HG03442 (cell line): ENCODE data around the gene METTL15.
"Not testable (repeated sequence)": the region's sequence is repeated elsewhere in the genome, so short reads cannot be mapped to it uniquely, and the experiment has no call there.

ENCODE experiments used
- ATAC-seq: cut with Tn5 transposase; IDR thresholded peaks from one replicate; pipeline ENCODE4 v1.9.1; 2021; ENCODE audit warnings: mild to moderate bottlenecking, moderate library complexity; ENCODE audit not compliant: unreplicated experiment

The METTL15 gene

GRCh38 chr11:28176351-28176750 is 68.2 kb downstream of the METTL15 start:
- ATAC-seq, result no peak

- ATAC-seq, result no peak
These were observed 87.3 kb downstream of the METTL15 start for GRCh38 chr11:28195449-28195848.

GRCh38 chr11:28209906-28210305 is 101.7 kb downstream of the METTL15 start:
- no peak for ATAC-seq

GRCh38 chr11:28222063-28222462 is 113.9 kb downstream of the METTL15 start:
- not testable (repeated sequence) for ATAC-seq

- ATAC-seq, result peak; percentile 58
These were observed 115.4 kb downstream of the METTL15 start for GRCh38 chr11:28223577-28223976.

- ATAC-seq, result no peak
These were observed 115.8 kb downstream of the METTL15 start for GRCh38 chr11:28223994-28224393.

- ATAC-seq, result no peak
These were observed 119.3 kb downstream of the METTL15 start for GRCh38 chr11:28227460-28227859.

GRCh38 chr11:28228196-28228895 is 120.2 kb downstream of the METTL15 start:
- ATAC-seq, result no peak

- ATAC-seq, result no peak
These were observed 123.3 kb downstream of the METTL15 start for GRCh38 chr11:28231475-28231874.

GRCh38 chr11:28232649-28233048 is 124.5 kb downstream of the METTL15 start:
- no peak for ATAC-seq

GRCh38 chr11:28241760-28242159 is 133.6 kb downstream of the METTL15 start:
- no peak for ATAC-seq

GRCh38 chr11:28242596-28242995 is 134.4 kb downstream of the METTL15 start:
- no peak for ATAC-seq

- ATAC-seq, result no peak
These were observed 134.9 kb downstream of the METTL15 start for GRCh38 chr11:28243061-28243460.

- ATAC-seq, result no peak
These were observed 135.4 kb downstream of the METTL15 start for GRCh38 chr11:28243581-28243980.

GRCh38 chr11:28245131-28245530 is 136.9 kb downstream of the METTL15 start:
- ATAC-seq, result no peak

- ATAC-seq, result no peak
These were observed 142.0 kb downstream of the METTL15 start for GRCh38 chr11:28250192-28250591.

GRCh38 chr11:28251257-28251656 is 143.1 kb downstream of the METTL15 start:
- ATAC-seq, result no peak

- no peak for ATAC-seq
These were observed 149.6 kb downstream of the METTL15 start for GRCh38 chr11:28257761-28258160.

GRCh38 chr11:28259177-28259843 is 151.1 kb downstream of the METTL15 start:
- no peak for ATAC-seq

GRCh38 chr11:28268925-28269324 is 160.7 kb downstream of the METTL15 start:
- ATAC-seq, result no peak

- no peak for ATAC-seq
These were observed 161.4 kb downstream of the METTL15 start for GRCh38 chr11:28269586-28269985.

GRCh38 chr11:28272247-28272646 is 164.1 kb downstream of the METTL15 start:
- not testable (repeated sequence) for ATAC-seq

GRCh38 chr11:28274216-28274615 is 166.0 kb downstream of the METTL15 start:
- ATAC-seq, result no peak
